HPDE6-E6E7 (cell line): ENCODE measurements around the gene LLGL2.

Experiments used
- DNase-seq: peaks from one replicate; pipeline ENCODE4 v3.0.0; 2011; ENCODE audit warnings: missing footprints; ENCODE audit errors: extremely low spot score

Gene LLGL2

DNA sequence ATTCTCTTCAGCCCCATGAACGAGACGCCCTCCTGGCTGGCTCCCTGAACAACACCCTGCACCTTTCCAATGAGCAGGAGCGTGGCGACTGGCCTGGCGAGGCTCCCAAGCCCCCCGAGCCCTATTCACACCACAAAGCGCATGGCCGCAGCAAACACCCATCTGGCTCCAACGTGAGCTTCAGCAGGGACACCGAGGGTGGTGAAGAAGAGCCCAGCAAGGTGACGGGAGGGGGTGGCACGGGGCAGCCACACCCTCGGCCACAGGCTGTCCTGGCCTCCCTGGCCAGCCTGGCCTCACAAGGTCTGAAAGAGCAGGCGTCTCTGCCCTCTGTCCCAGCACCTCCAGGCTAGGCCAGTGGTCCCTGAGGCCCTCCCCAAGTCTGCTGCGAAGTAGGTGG lies 33.8 kb upstream of the LLGL2 start:
- DNase-seq: no peak

DNA sequence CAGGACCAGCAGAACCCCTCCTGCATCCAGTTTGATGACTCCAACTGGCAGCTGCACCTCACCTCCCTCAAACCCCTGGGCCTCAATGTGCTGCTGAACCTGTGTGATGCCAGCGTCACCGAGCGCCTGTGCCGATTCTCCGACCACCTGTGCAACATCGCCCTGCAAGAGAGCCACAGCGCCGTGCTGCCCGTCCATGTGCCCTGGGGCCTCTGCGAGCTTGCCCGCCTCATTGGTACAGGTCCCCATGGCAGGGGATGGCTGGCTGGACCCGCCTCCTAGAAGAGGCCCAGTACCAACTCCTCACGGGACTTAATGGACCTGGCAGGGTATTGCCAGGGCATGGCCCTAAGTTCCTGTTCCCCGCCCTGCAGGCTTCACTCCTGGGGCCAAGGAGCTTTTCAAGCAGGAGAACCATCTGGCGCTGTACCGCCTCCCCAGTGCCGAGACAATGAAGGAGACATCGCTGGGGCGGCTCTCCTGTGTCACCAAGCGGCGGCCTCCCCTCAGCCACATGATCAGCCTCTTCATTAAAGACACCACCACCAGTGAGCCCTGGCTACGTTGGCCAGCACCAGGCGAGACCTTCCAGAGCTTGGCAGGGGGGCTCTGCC lies 32.8 kb upstream of the LLGL2 start:
- no peak for DNase-seq

DNA sequence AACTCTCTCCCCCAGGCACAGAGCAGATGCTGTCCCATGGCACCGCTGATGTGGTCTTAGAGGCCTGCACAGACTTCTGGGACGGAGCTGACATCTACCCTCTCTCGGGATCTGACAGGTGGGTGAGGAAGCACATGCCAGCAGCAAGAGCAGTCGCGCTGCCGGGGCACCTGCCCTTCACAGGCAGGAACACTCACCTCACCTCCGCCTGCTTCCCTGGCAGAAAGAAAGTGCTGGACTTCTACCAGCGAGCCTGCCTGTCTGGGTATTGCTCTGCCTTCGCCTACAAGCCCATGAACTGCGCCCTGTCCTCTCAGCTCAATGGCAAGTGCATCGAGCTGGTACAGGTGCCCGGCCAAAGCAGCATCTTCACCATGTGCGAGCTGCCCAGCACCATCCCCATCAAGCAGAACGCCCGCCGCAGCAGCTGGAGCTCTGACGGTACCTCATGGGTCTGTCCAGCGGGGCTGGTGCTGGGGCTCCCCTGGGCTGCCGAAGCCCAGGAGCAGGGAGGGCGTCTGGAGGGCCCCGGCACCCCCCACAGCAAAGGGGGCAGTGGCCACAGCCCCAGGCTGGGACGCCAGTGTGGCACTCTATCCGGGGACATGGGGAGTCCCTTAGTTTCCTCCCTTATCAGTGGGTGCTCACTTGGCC lies 31.9 kb upstream of the LLGL2 start:
- DNase-seq: no peak

- DNase-seq: no peak
These were observed 31.1 kb upstream of the LLGL2 start for GRCh38 chr17:75494326-75494877.

- no peak for DNase-seq
These were observed 29.5 kb upstream of the LLGL2 start for GRCh38 chr17:75496005-75496404.

- DNase-seq: no peak
These were observed 27.3 kb upstream of the LLGL2 start for GRCh38 chr17:75498039-75498725.

GRCh38 chr17:75498726-75499213 lies 26.7 kb upstream of the LLGL2 start:
- DNase-seq: no peak

DNA sequence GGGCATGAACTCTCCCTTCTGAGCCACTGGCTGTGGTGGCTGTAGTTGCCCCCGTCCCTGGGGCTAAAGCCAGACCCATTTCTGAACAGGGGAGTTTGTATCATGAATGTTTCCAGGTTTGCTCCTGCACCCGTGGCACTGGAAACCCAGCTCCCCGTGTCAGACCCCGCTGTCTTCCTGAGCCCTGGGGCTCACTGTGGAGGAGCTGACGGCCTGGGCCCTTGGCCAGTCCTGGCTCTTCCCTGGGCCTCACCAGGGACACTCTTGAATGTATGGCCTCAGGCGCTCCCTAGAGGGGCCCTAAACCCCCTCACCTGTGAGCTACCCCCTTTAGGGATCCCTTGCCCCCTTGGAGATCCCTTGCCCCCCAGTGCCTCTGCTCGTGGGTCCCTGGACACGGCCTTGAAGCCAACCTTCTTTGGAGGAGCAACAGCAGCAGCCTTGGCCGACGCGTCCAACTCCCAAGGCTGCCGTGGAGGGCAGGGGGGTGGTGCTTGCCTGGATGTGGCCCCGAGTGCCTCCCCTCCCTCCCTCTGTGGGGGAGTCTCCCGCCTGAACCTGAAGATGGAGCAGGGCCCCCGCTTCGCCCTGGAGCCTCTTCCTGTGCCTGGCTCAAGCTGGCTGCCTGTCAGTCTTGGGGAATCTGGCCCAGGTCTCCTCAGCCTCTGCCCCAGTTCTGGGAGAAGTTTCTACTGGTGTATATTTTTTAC lies 26.0 kb upstream of the LLGL2 start:
- DNase-seq: no peak

DNA sequence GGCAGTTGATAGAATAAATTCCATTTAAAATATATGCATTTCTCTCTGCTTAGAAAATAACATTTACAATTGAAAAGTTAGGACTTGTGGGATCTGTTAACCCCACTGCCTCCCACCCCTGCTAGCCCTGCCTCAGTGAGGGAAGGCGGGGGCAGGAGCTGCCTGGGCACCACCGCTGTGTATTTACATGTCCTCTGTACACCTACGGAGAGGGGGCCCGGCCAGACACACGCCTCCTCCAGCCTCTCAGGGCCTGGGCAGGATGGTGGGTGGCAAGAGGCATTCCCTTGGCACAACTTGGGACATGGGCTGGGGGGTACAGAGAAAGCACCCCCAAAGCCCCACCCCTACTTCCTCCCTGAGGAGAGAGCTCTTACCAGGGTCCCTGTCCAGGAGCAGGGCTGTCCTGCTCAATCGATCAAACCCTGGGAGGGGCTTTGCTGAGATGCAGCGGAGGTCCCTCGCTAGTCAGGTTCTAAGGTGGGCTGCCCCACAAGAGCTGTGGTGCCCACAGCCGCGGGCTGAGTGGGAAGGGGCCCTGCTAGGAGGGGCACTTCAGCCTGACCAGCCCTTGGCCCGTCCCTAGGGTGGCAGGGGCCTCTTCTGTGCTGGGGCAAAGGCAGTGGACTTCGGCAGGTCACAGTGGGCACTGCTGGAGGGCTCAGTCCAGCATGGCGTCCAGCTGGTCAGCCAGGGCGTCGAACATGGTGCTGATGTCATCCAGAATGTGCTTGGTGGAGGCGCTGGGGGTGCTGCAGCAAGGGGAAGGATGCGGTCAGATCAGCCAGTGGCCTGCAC lies 24.9 kb upstream of the LLGL2 start:
- DNase-seq: no peak

DNA sequence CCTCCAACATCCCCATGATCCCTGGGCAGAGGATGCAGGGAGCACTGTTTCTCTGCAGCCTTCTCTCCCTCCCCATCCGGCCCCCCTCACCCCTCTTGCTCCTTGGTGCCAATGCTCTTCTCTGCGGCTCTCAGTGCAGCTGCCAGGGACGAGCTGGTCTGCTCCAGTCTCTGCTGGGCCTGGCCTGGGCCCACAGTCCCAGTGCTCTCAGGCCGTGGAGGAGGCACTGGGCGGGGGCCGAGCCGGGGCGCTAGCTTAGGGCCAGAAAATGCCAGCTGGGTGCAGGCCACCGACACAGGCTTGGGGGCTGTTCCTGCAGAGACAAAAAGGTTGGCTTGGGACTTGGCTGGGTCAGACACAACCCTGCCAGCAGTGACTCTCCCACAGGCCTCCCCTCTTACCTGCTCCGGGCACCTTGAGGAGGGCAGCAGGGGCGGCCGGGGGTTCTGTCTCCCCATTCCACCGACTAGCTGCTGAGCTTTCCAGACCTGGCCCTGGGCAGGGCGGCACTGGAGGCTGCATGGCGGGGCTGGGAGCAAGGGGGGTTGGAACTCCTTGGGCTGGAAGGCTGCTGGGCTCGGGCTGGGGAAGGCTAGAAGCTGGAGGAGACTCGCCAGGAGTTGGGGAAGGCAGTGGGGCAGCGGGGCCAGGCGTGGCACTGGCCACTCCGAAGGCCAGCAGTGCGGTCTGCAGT lies 24.0 kb upstream of the LLGL2 start:
- DNase-seq: no peak

DNA sequence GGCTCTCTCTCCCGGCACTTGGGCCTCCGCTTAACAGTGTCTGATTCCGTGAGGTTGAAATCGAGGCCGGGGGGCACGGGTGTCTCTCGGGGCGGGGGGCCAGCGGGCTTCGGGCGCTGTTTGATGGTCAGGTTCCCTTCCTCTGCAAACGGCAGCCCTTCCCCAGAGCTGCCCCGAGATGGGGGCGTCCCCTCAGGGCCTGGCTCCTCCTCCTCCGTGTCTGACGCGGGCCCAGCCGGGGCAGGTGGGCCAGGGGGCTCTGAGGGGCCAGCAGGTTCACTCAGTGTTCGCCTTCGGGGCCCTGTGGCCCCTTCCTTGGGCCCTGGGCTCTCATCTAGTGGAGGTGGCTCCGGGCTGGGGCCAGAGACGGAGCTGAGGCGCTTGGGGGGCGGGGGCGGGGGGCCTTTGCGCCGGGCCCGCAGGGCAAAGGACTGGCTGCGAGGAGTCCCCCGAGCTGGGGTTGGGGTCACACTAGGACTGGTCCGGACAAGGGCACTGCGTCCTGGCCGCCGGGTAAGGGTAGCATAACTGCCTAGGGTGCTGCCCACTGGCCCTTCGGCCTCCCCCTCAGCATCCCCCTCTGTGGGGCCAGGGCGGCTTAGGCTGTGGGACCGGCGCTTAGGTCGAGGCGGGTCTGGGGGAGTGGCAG lies 23.3 kb upstream of the LLGL2 start:
- no peak for DNase-seq

- DNase-seq: no peak
These were observed 22.7 kb upstream of the LLGL2 start for GRCh38 chr17:75502721-75503329.

GRCh38 chr17:75503337-75503950 lies 22.1 kb upstream of the LLGL2 start:
- DNase-seq: no peak

DNA sequence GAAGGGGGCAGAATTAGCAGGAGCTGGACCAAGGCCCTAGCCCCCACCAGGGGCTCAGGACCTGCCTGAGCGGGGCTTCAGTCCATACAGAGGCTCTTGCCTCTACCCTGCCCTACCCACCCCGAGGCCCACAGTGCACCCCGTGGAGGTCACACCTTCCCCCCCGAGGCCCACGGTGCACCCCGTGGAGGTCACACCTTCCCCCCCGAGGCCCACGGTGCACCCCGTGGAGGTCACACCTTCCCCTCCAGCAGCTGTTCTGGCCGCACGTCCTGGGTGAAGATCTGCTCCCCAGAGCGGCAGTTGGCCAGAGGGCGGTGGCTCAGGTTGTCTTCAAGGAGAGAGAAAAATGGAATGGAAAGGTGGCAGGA lies 21.5 kb upstream of the LLGL2 start:
- DNase-seq: no peak

DNA sequence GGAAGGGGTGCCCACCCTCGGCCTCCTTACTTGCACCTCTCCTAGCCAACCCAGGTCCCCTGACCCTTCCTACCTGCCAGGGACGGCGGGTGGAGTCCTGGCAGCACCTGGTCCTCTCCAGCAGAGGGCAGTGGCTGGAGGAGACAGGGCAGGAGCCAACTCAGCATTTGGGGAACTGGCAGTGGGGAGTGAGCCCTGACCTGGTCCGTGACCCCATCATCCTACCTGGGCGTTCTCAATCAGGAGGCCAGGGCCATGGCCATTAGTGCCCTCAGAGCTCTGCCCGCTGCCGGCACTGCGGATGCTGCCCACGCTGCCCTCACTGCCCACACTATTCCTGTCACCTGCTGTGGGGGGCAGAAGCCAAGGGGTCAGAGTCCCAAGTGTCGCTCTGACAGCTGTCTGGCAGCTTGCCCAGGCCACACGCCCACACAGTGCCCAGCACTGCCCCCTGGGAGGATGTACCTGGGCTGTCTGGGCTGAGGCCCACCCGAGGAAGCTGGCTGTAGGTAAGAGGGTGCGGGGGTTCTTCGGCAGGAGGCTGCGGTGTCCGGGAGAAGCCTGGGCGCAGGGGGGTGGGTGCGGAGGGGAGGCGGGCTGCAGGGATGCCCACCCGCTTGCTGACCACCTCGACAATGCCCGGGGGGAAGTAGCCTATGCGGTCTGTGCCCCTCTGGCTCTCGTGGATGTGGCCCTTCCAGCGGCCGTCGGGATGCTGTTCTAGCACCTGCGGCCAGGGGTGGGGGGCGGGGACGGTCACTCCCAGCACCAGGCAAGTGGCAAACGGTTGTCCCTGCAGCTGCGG lies 20.9 kb upstream of the LLGL2 start:
- DNase-seq: peak; percentile 64

GRCh38 chr17:75505152-75505409 lies 20.4 kb upstream of the LLGL2 start:
- DNase-seq: no peak

DNA sequence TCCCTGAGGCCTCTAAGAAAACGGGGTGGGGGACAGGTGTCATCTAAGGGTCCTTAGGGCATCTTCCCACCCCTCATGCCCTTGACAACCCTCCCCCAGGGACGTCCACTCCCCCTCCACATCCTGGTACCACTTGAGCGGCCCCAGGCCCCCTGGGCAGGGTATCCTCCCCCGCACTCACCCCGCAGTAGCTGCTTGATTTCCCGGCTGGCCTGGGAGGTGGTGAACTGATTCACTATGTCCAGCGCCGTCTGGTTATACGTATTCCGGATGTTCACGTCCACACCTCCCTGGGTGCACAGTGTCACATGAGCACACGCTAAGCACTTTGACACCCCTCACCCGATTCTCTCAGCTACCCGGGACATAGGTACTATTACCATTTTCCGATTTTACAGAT lies 19.9 kb upstream of the LLGL2 start:
- no peak for DNase-seq

GRCh38 chr17:75506134-75506533 lies 19.4 kb upstream of the LLGL2 start:
- no peak for DNase-seq

- DNase-seq: no peak
These were observed 18.6 kb upstream of the LLGL2 start for GRCh38 chr17:75506888-75507287.
